GM19025 (cell line): Measurements from ENCODE around the gene TLCD4.
"Not testable (repeated sequence)": the region's sequence is repeated elsewhere in the genome, so short reads cannot be mapped to it uniquely, and the experiment has no call there.

Experiments used
- ATAC-seq: cut with Tn5 transposase; IDR thresholded peaks from one replicate; pipeline ENCODE4 v1.9.1; 2021; ENCODE audit warnings: mild to moderate bottlenecking, low read depth, moderate library complexity; ENCODE audit not compliant: unreplicated experiment

Gene TLCD4

GRCh38 chr1:95140791-95141190 is 23.6 kb downstream of the TLCD4 start:
- ATAC-seq, result no peak

DNA sequence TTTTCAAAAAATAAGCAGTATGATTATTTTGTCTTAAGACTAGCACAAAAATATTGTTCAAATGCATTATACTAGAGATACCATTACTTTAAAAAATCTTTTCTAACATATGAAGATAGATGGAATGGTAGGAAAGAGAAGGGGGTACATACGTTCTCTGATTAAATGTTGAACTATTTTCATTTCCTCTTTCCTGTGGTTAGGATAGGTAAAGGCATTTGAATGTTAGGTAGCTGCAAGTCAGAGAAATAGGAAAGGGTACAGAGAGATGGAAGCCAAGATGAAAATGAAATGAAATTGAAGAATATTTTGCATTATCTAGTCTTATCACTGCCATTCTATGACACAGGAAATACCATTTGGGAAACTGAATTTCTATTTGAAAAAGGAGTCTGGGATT is 28.3 kb downstream of the TLCD4 start:
- no peak for ATAC-seq

DNA sequence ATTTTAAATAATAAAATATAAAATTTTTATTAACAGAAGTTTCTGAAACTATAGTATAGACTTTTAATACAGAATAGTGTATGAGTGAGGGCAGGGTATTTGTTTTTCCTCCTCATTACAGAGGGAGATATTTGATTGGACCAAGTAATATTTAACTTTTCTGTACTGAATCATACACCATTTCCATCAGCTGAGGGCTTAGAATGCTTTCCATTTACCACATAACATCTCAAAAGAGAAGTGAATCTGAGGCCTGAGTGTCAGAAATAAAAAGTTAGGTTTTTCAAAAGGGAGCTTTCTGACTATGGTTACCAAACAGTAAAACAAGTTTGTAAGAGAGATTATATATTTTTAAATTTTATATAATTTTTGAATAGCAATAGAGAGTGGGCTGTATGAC is 29.5 kb downstream of the TLCD4 start:
- ATAC-seq, result no peak

GRCh38 chr1:95154096-95154495 is 36.9 kb downstream of the TLCD4 start:
- ATAC-seq, result no peak

- not testable (repeated sequence) for ATAC-seq
Measured at GRCh38 chr1:95165569-95165968, 48.4 kb downstream of the TLCD4 start.
